Subcutaneous abdominal adipose tissue (tissue), 5 donors: ENCODE data around the gene TAS2R10.

Experiments
- H3K27ac ChIP-seq: one replicate; pipeline ENCODE4 v1.7.0; 2013; ENCODE audit warnings: low read depth, mild to moderate bottlenecking, inconsistent platforms, low read length, moderate library complexity
- H3K27me3 ChIP-seq, 5 donors: one replicate each; pipeline ENCODE4 v1.7.0; 2013; ENCODE audit warnings: low read length in 5 of 5, inconsistent platforms in 1 of 5; ENCODE audit not compliant: control insufficient read depth in 5 of 5, insufficient read depth in 4 of 5
- H3K36me3 ChIP-seq, 5 donors: one replicate each; pipeline ENCODE4 v1.7.0; 2013; ENCODE audit warnings: low read length in 5 of 5; ENCODE audit not compliant: control insufficient read depth in 5 of 5, insufficient read depth in 5 of 5
- H3K4me1 ChIP-seq, 5 donors: one replicate each; pipeline ENCODE4 v1.7.0; 2013; ENCODE audit warnings: low read length in 5 of 5, mild to moderate bottlenecking in 3 of 5, moderate library complexity in 1 of 5; ENCODE audit not compliant: control insufficient read depth in 5 of 5, insufficient read depth in 5 of 5
- H3K4me3 ChIP-seq, 5 donors: one replicate each; pipeline ENCODE4 v1.7.0; 2013; ENCODE audit warnings: low read length in 5 of 5, low read depth in 1 of 5
- H3K9ac ChIP-seq, 5 donors: one replicate each; pipeline ENCODE4 v1.7.0; 2013; ENCODE audit warnings: low read length in 5 of 5, mild to moderate bottlenecking in 4 of 5, moderate library complexity in 3 of 5
- H3K9me3 ChIP-seq, 5 donors: one replicate each; pipeline ENCODE4 v1.7.0; 2013; ENCODE audit warnings: low read length in 5 of 5; ENCODE audit not compliant: control insufficient read depth in 5 of 5
- donor health status: healthy.
- donor health status: healthy.
- donor health status: healthy.
- donor health status: healthy.
- donor health status: healthy.

TAS2R10 gene

GRCh38 chr12:10842862-10843261, 16.7 kb upstream of the TAS2R10 start:
- no peak overlapping the region for H3K27ac ChIP-seq
- no peak overlapping the region for H3K9ac ChIP-seq
- no peaks in the 10 kb centered on the region for H3K4me1 ChIP-seq
- H3K9me3 ChIP-seq = no peaks in the 10 kb centered on the region
- peaks cover 2 to 19% (median 13%) of the 10 kb centered on the region in 5 donors for H3K36me3 ChIP-seq
- no peaks in the 10 kb centered on the region for H3K27me3 ChIP-seq
- H3K4me3 ChIP-seq = no peak overlapping the region

- H3K9ac ChIP-seq = no peak overlapping the region
- H3K27ac ChIP-seq = no peak overlapping the region
- peaks cover 4 to 8% (median 6%) of the 10 kb centered on the region in 5 donors for H3K9me3 ChIP-seq
- peaks cover 2 to 14% (median 6%) of the 10 kb centered on the region in 5 donors for H3K36me3 ChIP-seq
- H3K4me3 ChIP-seq = no peak overlapping the region
- H3K4me1 ChIP-seq = no peaks in the 10 kb centered on the region
- no peaks in the 10 kb centered on the region for H3K27me3 ChIP-seq
Observed at GRCh38 chr12:10838461-10838860, 12.3 kb upstream of the TAS2R10 start.

GRCh38 chr12:10829994-10830393, 3.8 kb upstream of the TAS2R10 start:
- Histone ChIP-seq H3K27me3 (no peaks in the 10 kb centered on the region), H3K9ac (no peak overlapping the region), H3K4me1 (no peaks in the 10 kb centered on the region), H3K4me3 (no peak overlapping the region), H3K36me3 (no peaks in the 10 kb centered on the region), H3K27ac (no peak overlapping the region), H3K9me3 (no peaks in the 10 kb centered on the region)

GRCh38 chr12:10824957-10825356, 1.2 kb downstream of the TAS2R10 start:
- H3K27me3 ChIP-seq = no peaks in the 10 kb centered on the region
- no peaks in the 10 kb centered on the region for H3K9me3 ChIP-seq
- H3K4me3 ChIP-seq = no peak overlapping the region
- H3K27ac ChIP-seq = no peak overlapping the region
- H3K9ac ChIP-seq = no peak overlapping the region
- no peaks in the 10 kb centered on the region for H3K4me1 ChIP-seq
- H3K36me3 ChIP-seq = peaks cover 0 to 10% (median 0%) of the 10 kb centered on the region in 5 donors

- Histone ChIP-seq H3K9me3 (no peaks in the 10 kb centered on the region), H3K27ac (no peak overlapping the region), H3K9ac (no peak overlapping the region), H3K4me3 (no peak overlapping the region), H3K36me3 (no peaks in the 10 kb centered on the region), H3K27me3 (no peaks in the 10 kb centered on the region), H3K4me1 (no peaks in the 10 kb centered on the region)
Observed at GRCh38 chr12:10811883-10812536, 14.1 kb downstream of the TAS2R10 start.

GRCh38 chr12:10810068-10810467, 16.1 kb downstream of the TAS2R10 start, which contains the start of gene TAS2R9:
TSS of gene TAS2R9 (minus strand) at chr12:10810168. CDS start at chr12:10810075, 93 bp downstream.
- Histone ChIP-seq H3K27ac (no peak within 1 kb of the TSS), H3K27me3 (no peaks in the 10 kb centered on the region), H3K36me3 (no peaks in the 10 kb centered on the region), H3K4me1 (no peaks in the 10 kb centered on the region), H3K9ac (no peak within 1 kb of the TSS), H3K4me3 (no peak within 1 kb of the TSS), H3K9me3 (no peaks in the 10 kb centered on the region)

- H3K4me3 ChIP-seq = no peak within 1 kb of the TSS
- H3K4me1 ChIP-seq = no peaks in the 10 kb centered on the region
- no peaks in the 10 kb centered on the region for H3K27me3 ChIP-seq
- H3K36me3 ChIP-seq = no peaks in the 10 kb centered on the region
- no peak within 1 kb of the TSS for H3K9ac ChIP-seq
- no peaks in the 10 kb centered on the region for H3K9me3 ChIP-seq
- H3K27ac ChIP-seq = no peak within 1 kb of the TSS
Observed at GRCh38 chr12:10807186-10807585, 19.0 kb downstream of the TAS2R10 start, which contains the start of gene TAS2R8. TSS of gene TAS2R8 (minus strand) at chr12:10807286. CDS start at chr12:10806980, 306 bp downstream.

- no peaks in the 10 kb centered on the region for H3K9me3 ChIP-seq
- H3K27ac ChIP-seq = no peak within 1 kb of the TSS
- H3K4me3 ChIP-seq = no peak within 1 kb of the TSS
- H3K9ac ChIP-seq = no peak within 1 kb of the TSS
- no peaks in the 10 kb centered on the region for H3K27me3 ChIP-seq
- no peaks in the 10 kb centered on the region for H3K36me3 ChIP-seq
- no peaks in the 10 kb centered on the region for H3K4me1 ChIP-seq
Observed at GRCh38 chr12:10802587-10802986, 23.6 kb downstream of the TAS2R10 start, which contains the start of gene TAS2R7. TSS of gene TAS2R7 (minus strand) at chr12:10802627. CDS start at chr12:10802570, 57 bp downstream.

GRCh38 chr12:10801741-10802140, 24.4 kb downstream of the TAS2R10 start:
- no peak overlapping the region for H3K9ac ChIP-seq
- H3K36me3 ChIP-seq = no peaks in the 10 kb centered on the region
- no peaks in the 10 kb centered on the region for H3K9me3 ChIP-seq
- H3K4me1 ChIP-seq = no peaks in the 10 kb centered on the region
- H3K27ac ChIP-seq = no peak overlapping the region
- H3K27me3 ChIP-seq = no peaks in the 10 kb centered on the region
- no peak overlapping the region for H3K4me3 ChIP-seq

GRCh38 chr12:10794222-10794621, 31.9 kb downstream of the TAS2R10 start:
- Histone ChIP-seq H3K4me3 (no peak overlapping the region), H3K27ac (no peak overlapping the region), H3K9me3 (no peaks in the 10 kb centered on the region), H3K9ac (no peak overlapping the region), H3K27me3 (no peaks in the 10 kb centered on the region), H3K36me3 (no peaks in the 10 kb centered on the region), H3K4me1 (no peaks in the 10 kb centered on the region)
